Memory B cell (primary cell): ENCODE data around the gene SLC16A7.
A peak's percentile ranks its signal among the peaks of the same experiment; 100 is the strongest.

Source experiments
- ATAC-seq: fragments of 150-1000 bp; cut with Tn5 transposase; 2 replicates; pipeline ENCODE4 v1.10.0; 2021; ENCODE audit warnings: low read depth, mild to moderate bottlenecking, moderate library complexity
- DNase-seq, 2 donors: peaks; one replicate each; pipeline ENCODE4 v3.0.0; 2022; ENCODE audit warnings: low spot score in 2 of 2
- H3K27ac Mint-ChIP-seq: one replicate; pipeline ENCODE4 v1.8.0; 2022; ENCODE audit warnings: mild to moderate bottlenecking, moderate library complexity, mixed read lengths
- H3K27me3 Mint-ChIP-seq: one replicate; pipeline ENCODE4 v1.8.0; 2022; ENCODE audit warnings: mixed read lengths
- H3K36me3 Mint-ChIP-seq: one replicate; pipeline ENCODE4 v1.8.0; 2022; ENCODE audit warnings: mild to moderate bottlenecking, mixed read lengths
- H3K4me1 Mint-ChIP-seq: one replicate; pipeline ENCODE4 v1.8.0; 2022; ENCODE audit warnings: mixed read lengths
- H3K4me3 Mint-ChIP-seq: one replicate; pipeline ENCODE4 v1.8.0; 2022; ENCODE audit warnings: mild to moderate bottlenecking, moderate library complexity, mixed read lengths
- H3K9me3 Mint-ChIP-seq: one replicate; pipeline ENCODE4 v1.8.0; 2022; ENCODE audit warnings: mixed read lengths

The SLC16A7 gene

GRCh38 chr12:59636945-59637691, 41.3 kb downstream of the SLC16A7 start:
- peak; percentile 29 for ATAC-seq
- H3K27ac Mint-ChIP-seq, result peak overlapping the region; percentile 25
- no peak overlapping the region for H3K4me3 Mint-ChIP-seq
- peaks cover 2% of the 10 kb centered on the region for H3K9me3 Mint-ChIP-seq
- H3K36me3 Mint-ChIP-seq, result peaks cover 10% of the 10 kb centered on the region
- DNase-seq, result no peak
- peaks cover 22% of the 10 kb centered on the region for H3K4me1 Mint-ChIP-seq
- no peaks in the 10 kb centered on the region for H3K27me3 Mint-ChIP-seq

- no peak overlapping the region for H3K4me3 Mint-ChIP-seq
- H3K27ac Mint-ChIP-seq, result peak overlapping the region; percentile 25
- H3K4me1 Mint-ChIP-seq, result peaks cover 22% of the 10 kb centered on the region
- DNase-seq (no peak), ATAC-seq (no peak)
- H3K9me3 Mint-ChIP-seq, result peaks cover 2% of the 10 kb centered on the region
- no peaks in the 10 kb centered on the region for H3K27me3 Mint-ChIP-seq
- H3K36me3 Mint-ChIP-seq, result peaks cover 12% of the 10 kb centered on the region
These were observed 41.9 kb downstream of the SLC16A7 start for GRCh38 chr12:59637692-59638070.

GRCh38 chr12:59643550-59643949, 47.7 kb downstream of the SLC16A7 start:
- ATAC-seq (no peak), DNase-seq (no peak)
- H3K4me3 Mint-ChIP-seq, result no peak overlapping the region
- H3K9me3 Mint-ChIP-seq, result peaks cover 8% of the 10 kb centered on the region
- H3K36me3 Mint-ChIP-seq, result peaks cover 36% of the 10 kb centered on the region
- no peak overlapping the region for H3K27ac Mint-ChIP-seq
- H3K4me1 Mint-ChIP-seq, result peaks cover 2% of the 10 kb centered on the region
- no peaks in the 10 kb centered on the region for H3K27me3 Mint-ChIP-seq

GRCh38 chr12:59645242-59645641, 49.4 kb downstream of the SLC16A7 start:
- no peak for ATAC-seq
- Mint-ChIP-seq H3K4me3 (no peak overlapping the region), H3K9me3 (peaks cover 8% of the 10 kb centered on the region), H3K27ac (no peak overlapping the region), H3K4me1 (peaks cover 6% of the 10 kb centered on the region), H3K36me3 (peaks cover 37% of the 10 kb centered on the region), H3K27me3 (no peaks in the 10 kb centered on the region)
- DNase-seq, result no peak

- no peaks in the 10 kb centered on the region for H3K27me3 Mint-ChIP-seq
- ATAC-seq (no peak), DNase-seq (no peak)
- no peak overlapping the region for H3K4me3 Mint-ChIP-seq
- H3K9me3 Mint-ChIP-seq, result peaks cover 8% of the 10 kb centered on the region
- peaks cover 10% of the 10 kb centered on the region for H3K4me1 Mint-ChIP-seq
- H3K36me3 Mint-ChIP-seq, result peaks cover 37% of the 10 kb centered on the region
- no peak overlapping the region for H3K27ac Mint-ChIP-seq
These were observed 50.8 kb downstream of the SLC16A7 start for GRCh38 chr12:59646636-59647035.

DNA sequence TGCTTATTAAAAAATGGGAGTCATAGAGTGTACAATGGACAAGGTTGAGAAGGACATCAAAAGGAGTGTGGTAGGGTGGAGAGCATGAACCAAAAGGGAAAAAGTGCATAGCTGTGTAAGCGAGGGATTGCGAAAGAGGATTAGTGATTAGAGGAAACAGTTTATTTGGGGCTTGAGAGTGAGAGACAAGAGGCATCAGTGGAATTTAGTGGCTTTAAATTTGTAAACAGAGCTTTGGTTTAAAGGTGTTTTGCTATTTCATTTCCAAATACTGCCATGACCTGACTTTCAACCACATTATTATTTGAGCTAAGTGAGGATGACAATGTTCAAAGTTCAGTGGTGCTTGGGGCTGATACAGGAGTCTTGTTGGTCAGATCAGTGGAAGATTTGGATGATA, 53.4 kb downstream of the SLC16A7 start:
- H3K27ac Mint-ChIP-seq, result peak overlapping the region; percentile 0
- H3K4me1 Mint-ChIP-seq, result peaks cover 10% of the 10 kb centered on the region
- H3K4me3 Mint-ChIP-seq, result no peak overlapping the region
- DNase-seq (no peak), ATAC-seq (no peak)
- peaks cover 8% of the 10 kb centered on the region for H3K9me3 Mint-ChIP-seq
- H3K36me3 Mint-ChIP-seq, result peaks cover 26% of the 10 kb centered on the region
- H3K27me3 Mint-ChIP-seq, result no peaks in the 10 kb centered on the region

DNA sequence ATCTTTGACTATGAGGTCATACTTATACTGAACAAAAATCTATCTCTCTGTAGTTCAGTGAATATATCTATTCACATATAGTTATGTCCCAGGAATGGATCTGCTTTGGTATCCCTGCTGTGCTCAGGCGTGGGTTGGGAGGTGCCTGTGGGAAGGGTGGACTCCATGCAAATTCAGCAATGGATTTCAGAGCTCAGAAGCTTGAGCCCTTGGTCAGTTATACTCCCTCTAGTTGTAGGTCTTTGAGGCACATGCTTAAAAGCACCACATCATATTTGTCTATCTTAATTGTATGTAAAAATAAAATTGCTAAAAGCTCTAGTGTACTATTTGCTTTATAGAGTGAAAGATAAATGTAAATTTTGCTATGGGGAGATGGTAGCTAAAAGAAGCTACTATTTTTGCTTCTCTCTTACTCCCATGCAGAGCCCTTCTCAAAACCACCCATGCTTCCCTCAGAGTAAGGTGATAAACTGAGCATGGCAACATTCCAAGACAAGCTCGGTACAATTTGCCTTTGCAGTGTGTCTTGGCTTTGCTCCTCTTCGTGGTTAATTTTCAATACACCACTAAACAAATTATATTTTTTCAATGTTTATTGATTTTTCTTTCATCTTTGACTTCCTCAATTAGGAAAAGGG, 54.9 kb downstream of the SLC16A7 start:
- ATAC-seq, result no peak
- Mint-ChIP-seq H3K4me3 (no peak overlapping the region), H3K27ac (no peak overlapping the region), H3K4me1 (peaks cover 10% of the 10 kb centered on the region), H3K36me3 (peaks cover 18% of the 10 kb centered on the region), H3K27me3 (no peaks in the 10 kb centered on the region), H3K9me3 (peaks cover 3% of the 10 kb centered on the region)
- no peak for DNase-seq

DNA sequence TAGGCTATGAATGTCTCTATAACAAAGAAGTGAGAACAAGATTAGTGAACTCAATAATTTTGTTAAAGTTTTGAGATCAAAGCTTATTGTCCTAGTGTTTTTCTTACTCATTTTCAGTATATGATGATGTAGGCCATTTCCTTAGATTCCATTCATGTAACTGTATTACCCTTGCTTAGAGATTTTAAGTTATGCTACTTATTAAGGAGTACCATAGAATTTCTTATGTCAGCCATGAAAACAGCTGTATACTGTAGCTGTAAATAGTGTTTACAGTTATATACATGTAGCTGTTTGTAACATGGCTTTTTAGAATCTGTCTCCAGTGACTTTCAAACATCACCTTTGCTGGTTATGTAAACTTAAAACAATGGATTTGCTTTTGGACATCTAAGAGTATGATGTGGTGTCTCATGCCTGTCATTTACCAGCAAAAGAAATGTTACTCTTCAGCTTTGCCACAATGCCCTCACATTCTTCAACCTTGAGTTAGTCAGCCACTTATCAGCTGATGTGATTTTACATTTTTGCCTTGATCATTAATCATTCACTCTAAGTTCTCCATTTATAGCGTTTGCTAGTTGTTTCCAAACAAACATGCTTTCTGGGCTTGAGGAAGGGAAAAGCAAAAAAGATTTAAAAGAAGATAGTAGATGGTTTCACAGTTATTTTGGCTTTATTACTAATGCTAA, 55.5 kb downstream of the SLC16A7 start:
- Mint-ChIP-seq H3K27me3 (no peaks in the 10 kb centered on the region), H3K36me3 (peaks cover 22% of the 10 kb centered on the region), H3K27ac (no peak overlapping the region), H3K4me3 (no peak overlapping the region), H3K9me3 (peaks cover 3% of the 10 kb centered on the region), H3K4me1 (peaks cover 10% of the 10 kb centered on the region)
- ATAC-seq (no peak), DNase-seq (no peak)

GRCh38 chr12:59652130-59652529, 56.3 kb downstream of the SLC16A7 start:
- peaks cover 3% of the 10 kb centered on the region for H3K9me3 Mint-ChIP-seq

DNA sequence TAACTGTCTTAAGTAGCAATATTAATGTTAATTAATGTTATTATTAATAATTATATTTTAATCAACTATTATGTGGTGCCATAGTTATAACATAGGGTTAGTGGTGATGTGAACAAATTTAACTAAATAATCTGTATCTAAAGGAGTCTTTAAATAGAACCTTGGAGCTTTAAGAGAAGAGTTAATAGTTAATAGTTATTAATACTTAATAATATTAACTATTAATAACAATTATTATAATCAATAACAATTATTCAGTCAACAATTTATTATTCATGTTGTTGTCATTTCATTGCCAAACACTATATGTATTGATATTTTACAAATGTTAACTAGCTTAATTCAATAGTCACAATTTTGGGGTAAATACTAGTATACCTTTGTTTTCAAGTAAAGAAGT, 58.2 kb downstream of the SLC16A7 start:
- Mint-ChIP-seq H3K27ac (no peak overlapping the region), H3K4me3 (no peak overlapping the region), H3K36me3 (peaks cover 9% of the 10 kb centered on the region), H3K27me3 (no peaks in the 10 kb centered on the region), H3K9me3 (peaks cover under 1% of the 10 kb centered on the region), H3K4me1 (peaks cover 8% of the 10 kb centered on the region)
- ATAC-seq (no peak), DNase-seq (no peak)

More at GRCh38 chr12:59652130-59652529, 56.3 kb downstream of the SLC16A7 start:
- Mint-ChIP-seq H3K4me3 (no peak overlapping the region), H3K4me1 (peaks cover 10% of the 10 kb centered on the region), H3K36me3 (peaks cover 20% of the 10 kb centered on the region), H3K27me3 (no peaks in the 10 kb centered on the region), H3K27ac (no peak overlapping the region)
- DNase-seq, result no peak
- no peak for ATAC-seq

DNA sequence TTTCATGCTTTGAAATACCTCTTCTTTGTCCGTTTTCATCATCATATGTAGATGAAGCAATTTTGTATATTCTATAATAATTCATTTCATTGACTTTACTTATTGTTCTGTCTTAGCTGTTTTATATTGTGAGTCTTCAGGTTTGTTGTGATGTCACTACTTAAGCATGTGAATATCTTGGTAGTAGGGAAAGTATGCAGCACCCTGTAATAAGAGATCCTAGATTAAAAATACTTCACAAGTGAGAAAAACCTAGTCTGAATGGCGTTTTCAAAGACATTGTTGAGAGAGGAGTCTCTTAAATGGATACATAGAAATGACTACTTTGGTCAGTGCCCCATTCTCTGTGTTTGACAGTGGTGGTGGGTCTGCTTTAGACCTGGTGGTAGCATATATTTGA, 61.4 kb downstream of the SLC16A7 start:
- Mint-ChIP-seq H3K9me3 (no peaks in the 10 kb centered on the region), H3K27me3 (no peaks in the 10 kb centered on the region), H3K36me3 (peaks cover 12% of the 10 kb centered on the region), H3K4me3 (no peak overlapping the region), H3K27ac (no peak overlapping the region), H3K4me1 (peaks cover 5% of the 10 kb centered on the region)
- DNase-seq, result no peak
- no peak for ATAC-seq

DNA sequence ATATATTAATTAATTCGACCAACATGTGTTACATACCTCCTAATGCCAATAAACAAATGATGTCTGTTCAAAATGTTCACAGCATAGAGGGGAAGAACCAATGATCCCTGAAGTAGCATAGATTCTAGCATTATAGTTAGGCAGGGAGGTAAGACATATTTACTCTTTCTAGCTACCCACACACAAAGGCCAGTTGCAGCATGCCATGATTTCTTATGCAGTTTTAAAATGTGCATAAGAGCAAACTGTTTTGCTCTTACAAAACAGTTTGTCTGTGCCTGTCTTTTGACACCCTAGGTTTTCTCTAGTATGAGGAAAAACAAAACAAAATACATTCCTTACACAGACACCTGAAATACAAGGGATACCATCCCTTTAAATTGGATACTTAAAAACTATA, 61.9 kb downstream of the SLC16A7 start:
- Mint-ChIP-seq H3K36me3 (peaks cover 12% of the 10 kb centered on the region), H3K9me3 (no peaks in the 10 kb centered on the region), H3K4me1 (peaks cover 5% of the 10 kb centered on the region), H3K4me3 (no peak overlapping the region), H3K27ac (no peak overlapping the region), H3K27me3 (no peaks in the 10 kb centered on the region)
- DNase-seq (no peak), ATAC-seq (no peak)

DNA sequence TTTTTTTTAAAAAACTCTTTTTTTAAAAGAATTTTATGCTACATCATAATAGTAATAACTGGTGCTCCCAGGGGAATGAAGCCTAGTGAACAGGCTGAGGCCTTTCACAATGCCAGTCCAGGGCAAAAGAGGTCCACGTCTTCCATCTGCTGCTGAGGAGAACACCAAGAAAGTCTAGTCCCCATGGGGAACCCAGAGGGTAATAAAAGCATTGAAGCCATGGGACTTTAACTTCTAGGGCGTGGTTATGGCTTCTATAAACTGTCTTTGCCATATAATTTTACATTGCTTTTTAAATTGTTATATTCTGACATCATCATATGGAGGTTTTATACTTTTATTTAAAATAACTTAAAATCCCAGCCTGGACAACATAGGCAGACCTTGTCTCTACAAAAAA, 64.3 kb downstream of the SLC16A7 start:
- Mint-ChIP-seq H3K27me3 (no peaks in the 10 kb centered on the region), H3K36me3 (peaks cover 11% of the 10 kb centered on the region), H3K4me1 (peaks cover 5% of the 10 kb centered on the region), H3K4me3 (no peak overlapping the region), H3K9me3 (no peaks in the 10 kb centered on the region), H3K27ac (no peak overlapping the region)
- ATAC-seq (no peak), DNase-seq (no peak)

DNA sequence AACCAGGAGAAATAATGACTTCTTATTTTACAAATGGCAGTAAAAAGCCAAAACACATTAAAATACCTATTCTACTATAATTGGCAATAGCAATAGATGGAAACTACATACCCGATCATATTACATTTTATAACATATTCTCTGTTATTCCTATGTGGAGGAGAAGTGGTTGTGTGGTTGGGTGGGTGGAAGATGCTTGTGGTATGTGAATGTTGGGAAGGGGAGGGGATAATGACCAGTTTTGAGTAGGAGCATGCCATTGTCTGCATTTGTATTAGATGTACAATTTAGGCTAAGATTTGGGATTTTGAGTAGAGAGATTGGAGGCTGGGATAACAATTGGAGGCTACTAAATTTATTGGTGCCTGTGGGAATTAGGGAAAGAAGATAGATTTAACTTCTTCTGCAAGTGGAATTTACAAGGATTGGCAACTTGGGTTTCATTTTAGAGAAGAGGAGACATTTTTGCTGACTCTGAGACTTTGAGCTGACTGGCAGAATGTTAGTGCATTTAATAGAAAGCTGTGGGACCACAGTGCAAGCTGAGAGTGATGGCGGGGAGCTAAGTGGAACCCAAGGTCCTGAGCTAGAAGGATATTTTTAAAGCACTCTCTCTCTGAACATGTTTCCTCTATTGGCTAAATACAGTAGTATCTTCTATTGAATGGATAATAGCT, 65.2 kb downstream of the SLC16A7 start:
- no peaks in the 10 kb centered on the region for H3K27me3 Mint-ChIP-seq
- H3K4me1 Mint-ChIP-seq, result peaks cover 5% of the 10 kb centered on the region
- ATAC-seq (no peak), DNase-seq (no peak)
- H3K4me3 Mint-ChIP-seq, result no peak overlapping the region
- H3K36me3 Mint-ChIP-seq, result peaks cover 11% of the 10 kb centered on the region
- no peak overlapping the region for H3K27ac Mint-ChIP-seq
- no peaks in the 10 kb centered on the region for H3K9me3 Mint-ChIP-seq
